HG03460 (cell line): ENCODE measurements around the gene CFHR5.
"Not testable (repeated sequence)": the region's sequence is repeated elsewhere in the genome, so short reads cannot be mapped to it uniquely, and the experiment has no call there.

ENCODE experiments used
- ATAC-seq: cut with Tn5 transposase; IDR thresholded peaks from one replicate; pipeline ENCODE4 v1.9.1; 2021; ENCODE audit not compliant: unreplicated experiment

The CFHR5 gene

GRCh38 chr1:196977278-196977677 lies at the start of gene CFHR5:
TSS of gene CFHR5 (plus strand) at chr1:196977556. CDS start at chr1:196977665, 109 bp downstream.
- no peak for ATAC-seq

- ATAC-seq, result not testable (repeated sequence)
Measured at GRCh38 chr1:196932853-196933252, 44.5 kb upstream of the CFHR5 start.

- ATAC-seq, result no peak
Measured at GRCh38 chr1:196933531-196934189, 43.7 kb upstream of the CFHR5 start.

GRCh38 chr1:196941474-196941873 lies 35.9 kb upstream of the CFHR5 start:
- ATAC-seq, result not testable (repeated sequence)

GRCh38 chr1:196943568-196943967 lies 33.8 kb upstream of the CFHR5 start, which contains the start of gene CFHR2:
TSS of gene CFHR2 (plus strand) at chr1:196943738. CDS start at chr1:196943881, 143 bp downstream.
- ATAC-seq, result not testable (repeated sequence)

GRCh38 chr1:196951711-196952394 lies 25.5 kb upstream of the CFHR5 start:
- peak; percentile 88 for ATAC-seq

GRCh38 chr1:196954778-196955177 lies 22.6 kb upstream of the CFHR5 start:
- ATAC-seq, result no peak

- ATAC-seq, result no peak
Measured at GRCh38 chr1:196955926-196956325, 21.4 kb upstream of the CFHR5 start.

GRCh38 chr1:196960854-196961253 lies 16.5 kb upstream of the CFHR5 start:
- no peak for ATAC-seq

- no peak for ATAC-seq
Measured at GRCh38 chr1:196970182-196970581, 7.2 kb upstream of the CFHR5 start.

GRCh38 chr1:196976278-196976677 lies 1.1 kb upstream of the CFHR5 start:
- ATAC-seq, result no peak

GRCh38 chr1:196980859-196981258 lies 3.5 kb downstream of the CFHR5 start:
- ATAC-seq, result no peak

- ATAC-seq, result not testable (repeated sequence)
Measured at GRCh38 chr1:196982247-196982646, 4.9 kb downstream of the CFHR5 start.

- ATAC-seq, result not testable (repeated sequence)
Measured at GRCh38 chr1:196991919-196992651, 14.7 kb downstream of the CFHR5 start.

GRCh38 chr1:196993916-196994315 lies 16.6 kb downstream of the CFHR5 start:
- ATAC-seq, result no peak

- no peak for ATAC-seq
Measured at GRCh38 chr1:196997423-196997822, 20.1 kb downstream of the CFHR5 start.

GRCh38 chr1:197001828-197002227 lies 24.5 kb downstream of the CFHR5 start:
- no peak for ATAC-seq

GRCh38 chr1:197003132-197003531 lies 25.8 kb downstream of the CFHR5 start:
- ATAC-seq, result no peak

- no peak for ATAC-seq
Measured at GRCh38 chr1:197008861-197009260, 31.5 kb downstream of the CFHR5 start.

GRCh38 chr1:197011614-197012013 lies 34.3 kb downstream of the CFHR5 start:
- ATAC-seq, result no peak

- ATAC-seq, result no peak
Measured at GRCh38 chr1:197013234-197013633, 35.9 kb downstream of the CFHR5 start.

GRCh38 chr1:197016751-197017150 lies 39.4 kb downstream of the CFHR5 start:
- ATAC-seq, result no peak
